Activated naive CD4-positive, alpha-beta T cell treated with anti-CD3 and anti-CD28 coated beads for 36 hours (primary cell): Measurements from ENCODE around the gene TGFB2. TPM values are rescaled to one million over a fixed set of nuclear protein-coding genes. Genes with fewer than 3 reads are reported as not detected.

ENCODE experiments used
- CTCF ChIA-PET: fragments of 350-600 bp; sonication (Branson Sonifier 250); formaldehyde crosslinking; loops from one replicate; lab custom pipeline; 2021; ENCODE audit warnings: antibody characterized with exemption; lab: Charles Lee
- DNase-seq: peaks from one replicate; pipeline ENCODE4 v3.0.0-alpha.2; 2020
- H3K27ac Mint-ChIP-seq: one replicate; pipeline ENCODE4 v1.8.0; 2021; ENCODE audit warnings: mild to moderate bottlenecking, mixed read lengths
- H3K27me3 Mint-ChIP-seq: one replicate; pipeline ENCODE4 v1.8.0; 2021; ENCODE audit warnings: low read depth, mixed read lengths
- H3K36me3 Mint-ChIP-seq: one replicate; pipeline ENCODE4 v1.8.0; 2021; ENCODE audit warnings: low read depth, mixed read lengths
- H3K4me1 Mint-ChIP-seq: one replicate; pipeline ENCODE4 v1.8.0; 2021; ENCODE audit warnings: low read depth, mixed read lengths
- H3K4me3 Mint-ChIP-seq: one replicate; pipeline ENCODE4 v1.8.0; 2021; ENCODE audit warnings: mild to moderate bottlenecking, moderate library complexity, mixed read lengths
- H3K9me3 Mint-ChIP-seq: one replicate; pipeline ENCODE4 v1.8.0; 2021; ENCODE audit warnings: mixed read lengths
- intact Hi-C: fragments of 100-400 bp; cut with micrococcal nuclease; formaldehyde crosslinking; loops from one replicate; pipeline ENCODE4 v1.15.1; 2023
- total RNA-seq, 2 experiments: library from RNA; stranded (reverse); gene quantifications; one replicate each; pipeline ENCODE4 v1.2.3, GENCODE V29; 2021

The TGFB2 gene
- total RNA-seq, 2 experiments from 2014 or later, result 0.14 TPM; not detected in 1

DNA sequence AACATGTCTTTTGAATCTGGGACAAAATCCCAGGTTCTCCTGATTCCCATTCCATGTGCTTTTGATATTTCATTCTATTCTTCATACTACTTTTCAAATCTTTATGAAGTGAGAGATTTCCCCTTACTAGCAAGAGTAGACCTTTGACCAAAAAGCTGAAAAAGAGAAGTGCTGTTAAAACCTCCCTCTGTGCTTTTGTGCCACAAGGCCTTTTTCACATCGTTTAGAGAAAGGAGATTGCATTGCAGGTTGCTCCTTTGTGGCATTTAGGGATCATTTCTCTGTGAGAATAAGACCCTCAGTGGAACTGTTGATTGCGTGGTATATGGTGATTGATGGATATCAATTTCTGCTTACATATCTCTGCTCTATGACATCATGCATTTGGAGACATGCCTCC is 148.8 kb downstream of the TGFB2 start:
- intact Hi-C loops, result no loop called here
- Mint-ChIP-seq H3K27me3 (peaks cover 3% of the 10 kb centered on the region), H3K27ac (no peak overlapping the region), H3K9me3 (no peaks in the 10 kb centered on the region), H3K36me3 (no peaks in the 10 kb centered on the region), H3K4me3 (no peak overlapping the region), H3K4me1 (no peaks in the 10 kb centered on the region)
- DNase-seq, result no peak
- CTCF ChIA-PET, result no interaction called here

Other genes starting within 250 kb of the TGFB2 start
- 10 to 100 TPM; 12.6 to 13.7 TPM for gene RRP15, start 60.0 kb upstream of the TGFB2 start, total RNA-seq